HUES64 (cell line): Measurements from ENCODE around the gene EXD2. TPM values are rescaled to one million over a fixed set of nuclear protein-coding genes. Genes with fewer than 3 reads are reported as not detected.

Experiments used
- H3K27ac ChIP-seq: 2 replicates; pipeline ENCODE4 v1.7.0; 2013; ENCODE audit warnings: low read depth, low read length, inconsistent platforms
- H3K27me3 ChIP-seq: 2 replicates; pipeline ENCODE4 v1.6.1; 2013; ENCODE audit warnings: mild to moderate bottlenecking, low read length; ENCODE audit not compliant: insufficient read depth
- H3K36me3 ChIP-seq: 2 replicates; pipeline ENCODE4 v1.6.1; 2013; ENCODE audit warnings: mild to moderate bottlenecking, low read length; ENCODE audit not compliant: insufficient read depth
- H3K4me1 ChIP-seq: 2 replicates; pipeline ENCODE4 v1.6.1; 2013; ENCODE audit warnings: mild to moderate bottlenecking, low read length, moderate library complexity; ENCODE audit not compliant: insufficient read depth
- H3K4me3 ChIP-seq: 2 replicates; pipeline ENCODE4 v1.5.1; 2013; ENCODE audit warnings: mild to moderate bottlenecking, low read length, moderate library complexity
- H3K9ac ChIP-seq: 2 replicates; pipeline ENCODE4 v1.6.1; 2013; ENCODE audit warnings: mild to moderate bottlenecking, low read depth, low read length
- H3K9me3 ChIP-seq: 2 replicates; pipeline ENCODE4 v1.6.1; 2013; ENCODE audit warnings: low read depth, low read length; ENCODE audit not compliant: insufficient read depth
- WGBS: fragments of 150-250, 120-280 bp; methylation state at CpG from one replicate; pipeline ENCODE4 v1.1.7; 2013; ENCODE audit warnings: missing lambda C conversion rate; 5-methylcytosine and 5-hydroxymethylcytosine counted together
- polyA plus RNA-seq, 2 experiments: library from polyadenylated mRNA; stranded (reverse); fragments of 50-300 nt; gene quantifications; one replicate each; pipeline ENCODE4 v1.2.3, GENCODE V29; 2013

The EXD2 gene, protein sequence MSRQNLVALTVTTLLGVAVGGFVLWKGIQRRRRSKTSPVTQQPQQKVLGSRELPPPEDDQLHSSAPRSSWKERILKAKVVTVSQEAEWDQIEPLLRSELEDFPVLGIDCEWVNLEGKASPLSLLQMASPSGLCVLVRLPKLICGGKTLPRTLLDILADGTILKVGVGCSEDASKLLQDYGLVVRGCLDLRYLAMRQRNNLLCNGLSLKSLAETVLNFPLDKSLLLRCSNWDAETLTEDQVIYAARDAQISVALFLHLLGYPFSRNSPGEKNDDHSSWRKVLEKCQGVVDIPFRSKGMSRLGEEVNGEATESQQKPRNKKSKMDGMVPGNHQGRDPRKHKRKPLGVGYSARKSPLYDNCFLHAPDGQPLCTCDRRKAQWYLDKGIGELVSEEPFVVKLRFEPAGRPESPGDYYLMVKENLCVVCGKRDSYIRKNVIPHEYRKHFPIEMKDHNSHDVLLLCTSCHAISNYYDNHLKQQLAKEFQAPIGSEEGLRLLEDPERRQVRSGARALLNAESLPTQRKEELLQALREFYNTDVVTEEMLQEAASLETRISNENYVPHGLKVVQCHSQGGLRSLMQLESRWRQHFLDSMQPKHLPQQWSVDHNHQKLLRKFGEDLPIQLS
- 14.8 TPM for polyA plus RNA-seq (2013, experiment 1 of 2)
- polyA plus RNA-seq (2013, experiment 2 of 2) = 12.3 TPM

DNA sequence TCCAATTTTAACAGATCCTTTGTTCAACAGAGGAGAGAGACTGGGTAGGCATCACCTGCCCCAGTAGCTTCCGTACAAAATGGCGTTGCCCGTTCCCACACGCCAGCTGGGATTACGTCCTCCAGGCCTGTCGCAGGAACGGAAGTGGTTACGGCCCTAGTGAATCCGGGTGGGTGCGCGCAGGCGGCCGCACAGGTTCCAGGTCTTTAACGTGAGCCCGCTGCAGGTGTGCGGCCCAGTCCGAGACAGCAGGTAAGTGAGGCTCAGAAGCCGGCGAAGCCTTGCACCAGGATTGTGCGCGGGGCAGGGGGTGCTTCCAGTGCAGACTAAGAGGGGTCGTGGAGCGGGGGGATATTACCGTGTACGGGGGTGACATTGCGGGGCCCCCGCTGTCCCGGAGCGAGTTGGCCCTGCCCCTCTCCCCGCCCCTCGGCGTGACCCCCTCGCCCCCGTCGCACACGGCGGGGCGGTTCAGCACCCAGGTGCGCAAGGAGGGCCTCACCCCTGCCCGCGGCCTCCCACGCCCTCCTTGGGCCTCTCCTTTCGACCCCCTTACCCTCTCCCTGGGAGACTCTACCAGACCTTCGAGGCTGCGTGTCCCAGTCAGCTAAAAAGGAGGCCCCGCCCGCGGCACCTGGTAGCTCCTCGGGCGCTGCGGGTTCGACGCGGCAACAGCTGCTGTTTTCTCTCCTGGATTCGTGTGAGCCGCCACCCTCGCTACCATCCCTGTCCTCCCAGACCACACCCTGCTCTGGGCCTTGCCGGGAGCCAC lies at the start of gene EXD2:
EXD2 (plus strand) TSS at position 159 of the 772 bp plus-strand sequence. CDS start 17,973 bp downstream, outside the sequence.
- H3K9me3 ChIP-seq = no peaks in the 10 kb centered on the region
- H3K9ac ChIP-seq = peak within 1 kb of the TSS; percentile 81
- H3K4me1 ChIP-seq = peaks cover 16% of the 10 kb centered on the region
- peak within 1 kb of the TSS; percentile 58 for H3K27ac ChIP-seq
- WGBS = under 1% methylated on average over 58 of the region's 58 CpGs
- no peaks in the 10 kb centered on the region for H3K27me3 ChIP-seq
- no peaks in the 10 kb centered on the region for H3K36me3 ChIP-seq
- peak within 1 kb of the TSS; percentile 72 for H3K4me3 ChIP-seq

- Histone ChIP-seq H3K27ac (no peak overlapping the region), H3K9me3 (no peaks in the 10 kb centered on the region), H3K27me3 (no peaks in the 10 kb centered on the region), H3K4me1 (peaks cover 23% of the 10 kb centered on the region), H3K36me3 (no peaks in the 10 kb centered on the region), H3K9ac (no peak overlapping the region), H3K4me3 (no peak overlapping the region)
- WGBS = 100% methylated on average over 1 of the region's 1 CpG
Observed at GRCh38 chr14:69141550-69141949, 49.7 kb upstream of the EXD2 start.

- Histone ChIP-seq H3K4me3 (no peak overlapping the region), H3K27ac (no peak overlapping the region), H3K27me3 (no peaks in the 10 kb centered on the region), H3K36me3 (no peaks in the 10 kb centered on the region), H3K4me1 (peaks cover 23% of the 10 kb centered on the region), H3K9ac (no peak overlapping the region), H3K9me3 (no peaks in the 10 kb centered on the region)
- 98% methylated on average over 5 of the region's 5 CpGs for WGBS
Observed at GRCh38 chr14:69142101-69142500, 49.2 kb upstream of the EXD2 start.

GRCh38 chr14:69149461-69150244 lies 41.6 kb upstream of the EXD2 start:
- Histone ChIP-seq H3K27ac (no peak overlapping the region), H3K36me3 (peaks cover 8% of the 10 kb centered on the region), H3K9ac (no peak overlapping the region), H3K4me3 (no peak overlapping the region), H3K9me3 (no peaks in the 10 kb centered on the region), H3K27me3 (peaks cover 11% of the 10 kb centered on the region), H3K4me1 (peaks cover 12% of the 10 kb centered on the region; the same call in 1 of the 2 replicates)
- 82% methylated on average over 1 of the region's 2 CpGs for WGBS

- peaks cover 18% of the 10 kb centered on the region for H3K27me3 ChIP-seq
- peak overlapping the region; percentile 73; the same call in 1 of the 2 replicates for H3K27ac ChIP-seq
- H3K9me3 ChIP-seq = no peaks in the 10 kb centered on the region
- H3K36me3 ChIP-seq = peaks cover 8% of the 10 kb centered on the region
- peak overlapping the region; percentile 92 for H3K4me3 ChIP-seq
- H3K9ac ChIP-seq = peak overlapping the region; percentile 69
- peaks cover 17% of the 10 kb centered on the region; the same call in 1 of the 2 replicates for H3K4me1 ChIP-seq
- under 1% methylated on average over 57 of the region's 57 CpGs for WGBS
Observed at GRCh38 chr14:69151458-69152180, 39.7 kb upstream of the EXD2 start.

DNA sequence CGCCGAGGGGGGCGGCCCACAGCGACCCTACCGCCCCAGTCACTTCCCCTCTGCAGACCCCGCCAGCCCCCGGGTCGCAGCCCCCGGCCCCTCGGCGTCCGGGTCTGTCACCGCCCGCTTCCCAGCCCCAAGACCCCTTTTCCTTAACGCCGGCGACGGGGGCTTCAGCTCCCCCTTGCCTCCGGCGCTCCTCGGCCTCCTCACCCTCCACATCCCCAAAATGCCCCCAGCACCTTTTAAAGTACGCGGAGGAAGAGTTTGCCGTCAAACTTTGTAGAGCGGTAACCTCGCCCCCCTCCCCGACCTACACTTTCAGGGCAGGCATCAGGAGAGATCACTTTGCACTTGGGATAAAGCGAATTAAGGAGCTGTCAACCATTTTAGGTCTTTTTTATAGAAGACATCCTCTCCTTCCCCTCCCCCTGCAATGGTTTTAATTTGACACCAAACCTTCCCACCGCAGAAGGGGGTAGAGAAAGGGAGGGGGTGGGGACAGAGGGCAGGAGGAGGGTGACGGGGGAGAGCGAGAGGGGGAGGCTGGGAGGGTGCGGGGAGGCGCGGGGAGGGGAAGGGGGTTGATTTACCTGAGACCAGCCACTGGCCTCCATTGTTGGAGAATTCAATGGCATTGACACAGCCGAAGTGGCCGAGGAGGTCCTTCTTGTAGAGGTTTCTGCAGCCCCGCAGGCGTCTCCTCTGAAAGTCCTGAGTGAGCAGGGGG lies 39.0 kb upstream of the EXD2 start:
- H3K4me3 ChIP-seq = peak overlapping the region; percentile 92
- H3K9me3 ChIP-seq = no peaks in the 10 kb centered on the region
- peak overlapping the region; percentile 88; the same call in 1 of the 2 replicates for H3K27ac ChIP-seq
- H3K9ac ChIP-seq = peak overlapping the region; percentile 69; the same call in 1 of the 2 replicates
- under 1% methylated on average over 37 of the region's 38 CpGs for whole genome bisulfite sequencing
- peaks cover 18% of the 10 kb centered on the region for H3K27me3 ChIP-seq
- peaks cover 17% of the 10 kb centered on the region; the same call in 1 of the 2 replicates for H3K4me1 ChIP-seq
- peaks cover 8% of the 10 kb centered on the region for H3K36me3 ChIP-seq

- H3K27ac ChIP-seq = peak within 1 kb of the TSS; percentile 88; the same call in 1 of the 2 replicates
- H3K9ac ChIP-seq = peak within 1 kb of the TSS; percentile 69
- peaks cover 8% of the 10 kb centered on the region for H3K36me3 ChIP-seq
- H3K4me1 ChIP-seq = peaks cover 17% of the 10 kb centered on the region; the same call in 1 of the 2 replicates
- H3K4me3 ChIP-seq = peak within 1 kb of the TSS; percentile 92
- WGBS = 0% methylated on average over 26 of the region's 26 CpGs
- H3K27me3 ChIP-seq = peaks cover 18% of the 10 kb centered on the region
- no peaks in the 10 kb centered on the region for H3K9me3 ChIP-seq
Observed at GRCh38 chr14:69152902-69153151, 38.5 kb upstream of the EXD2 start, which contains the start of gene DCAF5. DCAF5 (minus strand) TSS chr14:69153119; CDS start chr14:69152978, 141 bp downstream.

- peaks cover 17% of the 10 kb centered on the region; the same call in 1 of the 2 replicates for H3K4me1 ChIP-seq
Observed at GRCh38 chr14:69153152-69153872, 38.0 kb upstream of the EXD2 start.

GRCh38 chr14:69153873-69154270 lies 37.4 kb upstream of the EXD2 start:
- peaks cover 6% of the 10 kb centered on the region for H3K36me3 ChIP-seq
- 0 out of 2 replicates have a peak overlapping the region, but pooled peaks have one; percentile 68 for H3K9ac ChIP-seq
- H3K4me1 ChIP-seq = peaks cover 17% of the 10 kb centered on the region; the same call in 1 of the 2 replicates
- H3K4me3 ChIP-seq = peak overlapping the region; percentile 92
- no peaks in the 10 kb centered on the region for H3K9me3 ChIP-seq
- WGBS = 10% methylated on average over 13 of the region's 13 CpGs
- peaks cover 18% of the 10 kb centered on the region for H3K27me3 ChIP-seq
- no peak overlapping the region for H3K27ac ChIP-seq

More at GRCh38 chr14:69153152-69153872, 38.0 kb upstream of the EXD2 start:
- H3K27me3 ChIP-seq = peaks cover 18% of the 10 kb centered on the region
- no peaks in the 10 kb centered on the region for H3K9me3 ChIP-seq
- H3K4me3 ChIP-seq = peak overlapping the region; percentile 92
- peak overlapping the region; percentile 68 for H3K9ac ChIP-seq
- under 1% methylated on average over 72 of the region's 72 CpGs for WGBS
- peaks cover 8% of the 10 kb centered on the region for H3K36me3 ChIP-seq
- H3K27ac ChIP-seq = peak overlapping the region; percentile 68; the same call in 1 of the 2 replicates
